ENCODE results near the gene FABP3. TPM values are rescaled to one million over a fixed set of nuclear protein-coding genes. Genes with fewer than 3 reads are reported as not detected.

The FABP3 gene
- total RNA-seq, 2 experiments from 2014 or later = not detected

- H3K4me1 ChIP-seq (ENCODE audit: insufficient read depth, low read length) = peaks cover 11% of the 10 kb centered on the region
- no peaks in the 10 kb centered on the region for H3K36me3 Mint-ChIP-seq (ENCODE audit: low read depth)
- intact Hi-C loops (cut with DNase I, micrococcal nuclease) = no loop called here
Measured at GRCh38 chr1:31378001-31378400, 5.1 kb upstream of the FABP3 start.

GRCh38 chr1:31377364-31377863 is 4.5 kb upstream of the FABP3 start:
- Histone ChIP-seq H3K27me3 (ENCODE audit: control insufficient read depth in 1 of 2, insufficient read depth in 2 of 2, low read length in 2 of 2) (peaks cover 4 to 5% of the 10 kb centered on the region in 2 experiments), H3K4me3 (ENCODE audit: low read length) (no peak overlapping the region), H3K36me3 (ENCODE audit: insufficient read depth, low read length) (no peaks in the 10 kb centered on the region), H3K9me3 (ENCODE audit: control insufficient read depth in 1 of 2, insufficient read depth in 1 of 2, low read length in 2 of 2) (no peaks in the 10 kb centered on the region), H3K4me1 (ENCODE audit: insufficient read depth, low read length) (peaks cover 15% of the 10 kb centered on the region), H3K27ac (ENCODE audit: low read depth in 1 of 2, low read length in 2 of 2) (no peak overlapping the region)
- Mint-ChIP-seq H3K36me3 (ENCODE audit: low read depth) (no peaks in the 10 kb centered on the region), H3K4me1 (ENCODE audit: low read depth) (peaks cover 8% of the 10 kb centered on the region), H3K27me3 (peaks cover 6% of the 10 kb centered on the region), H3K27ac (no peak overlapping the region), H3K4me3 (no peak overlapping the region), H3K9me3 (no peaks in the 10 kb centered on the region)
- no peak for TF ChIP-seq CTCF (IDR thresholded peaks at IDR 0.05)
- no peak for DNase-seq
- intact Hi-C loops (cut with DNase I, micrococcal nuclease) = no loop called here
- ChIA-PET CTCF (interaction anchor here (0.6 kb wide), 1 partner anchor 17 kb away, joined by 3 read pairs; no protein-coding TSS in a partner anchor), POLR2A (no interaction called here)
- ATAC-seq (ENCODE audit: poor library complexity) = no peak

More at GRCh38 chr1:31378001-31378400, 5.1 kb upstream of the FABP3 start:
- no peaks in the 10 kb centered on the region for H3K9me3 Mint-ChIP-seq
- peaks cover 8% of the 10 kb centered on the region for H3K4me1 Mint-ChIP-seq (ENCODE audit: low read depth)
- DNase-seq (no peak), ATAC-seq (ENCODE audit: poor library complexity) (no peak)
- no peak for TF ChIP-seq CTCF (IDR thresholded peaks at IDR 0.05)
- no peak overlapping the region for H3K27ac ChIP-seq (ENCODE audit: low read depth in 1 of 2, low read length in 2 of 2)
- no peaks in the 10 kb centered on the region for H3K9me3 ChIP-seq (ENCODE audit: control insufficient read depth in 1 of 2, insufficient read depth in 1 of 2, low read length in 2 of 2)
- H3K4me3 Mint-ChIP-seq = no peak overlapping the region
- H3K4me3 ChIP-seq (ENCODE audit: low read length) = no peak overlapping the region
- no peaks in the 10 kb centered on the region for H3K36me3 ChIP-seq (ENCODE audit: insufficient read depth, low read length)
- no peak overlapping the region for H3K27ac Mint-ChIP-seq
- POLR2A ChIA-PET = no interaction called here
- H3K27me3 ChIP-seq (ENCODE audit: control insufficient read depth in 1 of 2, insufficient read depth in 2 of 2, low read length in 2 of 2) = peaks cover 4 to 5% of the 10 kb centered on the region in 2 experiments
- H3K27me3 Mint-ChIP-seq = peaks cover 10% of the 10 kb centered on the region
- CTCF ChIA-PET = no interaction called here

- POLR2A ChIA-PET = no interaction called here
- H3K27me3 Mint-ChIP-seq = peaks cover 5% of the 10 kb centered on the region
- no peak for ATAC-seq (ENCODE audit: poor library complexity)
Measured at GRCh38 chr1:31376375-31377134, 3.7 kb upstream of the FABP3 start.

More at GRCh38 chr1:31376375-31377134, 3.7 kb upstream of the FABP3 start:
- no peaks in the 10 kb centered on the region for H3K9me3 Mint-ChIP-seq
- intact Hi-C loops (cut with DNase I, micrococcal nuclease) = no loop called here
- no peak for TF ChIP-seq CTCF (IDR thresholded peaks at IDR 0.05)
- Histone ChIP-seq H3K36me3 (ENCODE audit: insufficient read depth, low read length) (no peaks in the 10 kb centered on the region), H3K27me3 (ENCODE audit: control insufficient read depth in 1 of 2, insufficient read depth in 2 of 2, low read length in 2 of 2) (peaks cover 4 to 5% of the 10 kb centered on the region in 2 experiments), H3K4me3 (ENCODE audit: low read length) (no peak overlapping the region), H3K9me3 (ENCODE audit: control insufficient read depth in 1 of 2, insufficient read depth in 1 of 2, low read length in 2 of 2) (no peaks in the 10 kb centered on the region), H3K27ac (ENCODE audit: low read depth in 1 of 2, low read length in 2 of 2) (no peak overlapping the region), H3K4me1 (ENCODE audit: insufficient read depth, low read length) (peaks cover 15% of the 10 kb centered on the region)
- CTCF ChIA-PET = no interaction called here
- H3K4me3 Mint-ChIP-seq = no peak overlapping the region
- H3K27ac Mint-ChIP-seq = no peak overlapping the region
- DNase-seq = no peak
- peaks cover 8% of the 10 kb centered on the region for H3K4me1 Mint-ChIP-seq (ENCODE audit: low read depth)
- H3K36me3 Mint-ChIP-seq (ENCODE audit: low read depth) = no peaks in the 10 kb centered on the region

All from CD4-positive, alpha-beta T cell (primary cell).